ENCODE results near the gene TMEM205.

- TF ChIP-seq CTCF (IDR thresholded peaks at IDR 0.05) = no peak
- peak in 1 of 2 donors; percentile 21 for TF ChIP-seq POLR2A (IDR thresholded peaks at IDR 0.05)
Measured at GRCh38 chr19:11355160-11356073, 9.3 kb upstream of the TMEM205 start, which contains the start of gene PLPPR2.
